Lung (tissue), 12 donors: ENCODE measurements around the gene NCOA6. TPM values are rescaled to one million over a fixed set of nuclear protein-coding genes. Genes with fewer than 3 reads are reported as not detected.
"Not testable (repeated sequence)": the region's sequence is repeated elsewhere in the genome, so short reads cannot be mapped to it uniquely, and the experiment has no call there.

Experiments
- ATAC-seq: fragments of 200-7000 bp; cut with Tn5 transposase; one replicate; pipeline ENCODE4 v1.9.1; 2020; ENCODE audit warnings: moderate number of reproducible peaks; ENCODE audit not compliant: insufficient read depth, low FRiP score
- DNase-seq, 3 donors: peaks; one replicate each; pipeline ENCODE4 v3.0.0-alpha.2; 2013 to 2017
- H3K27ac ChIP-seq, 2 donors: one replicate each; pipeline ENCODE4 v1.5.1; 2013; ENCODE audit warnings: mild to moderate bottlenecking in 2 of 2, moderate library complexity in 2 of 2, control low read depth in 1 of 2, inconsistent platforms in 1 of 2, low read depth in 1 of 2, low read length in 1 of 2
- H3K27me3 ChIP-seq, 3 donors: one replicate each; pipeline ENCODE4 v1.5.1; 2013; ENCODE audit warnings: low read length in 2 of 3; ENCODE audit not compliant: control insufficient read depth in 3 of 3, insufficient read depth in 3 of 3
- H3K36me3 ChIP-seq, 4 donors: one replicate each; pipeline ENCODE4 v1.5.1; 2013; ENCODE audit warnings: low read length in 4 of 4, mild to moderate bottlenecking in 1 of 4, moderate library complexity in 1 of 4; ENCODE audit not compliant: control insufficient read depth in 4 of 4, insufficient read depth in 4 of 4
- H3K4me1 ChIP-seq, 5 donors: one replicate each; pipeline ENCODE4 v1.5.1; 2013; ENCODE audit warnings: low read length in 5 of 5, mild to moderate bottlenecking in 2 of 5, moderate library complexity in 1 of 5; ENCODE audit not compliant: control insufficient read depth in 5 of 5, insufficient read depth in 5 of 5
- H3K4me3 ChIP-seq: one replicate; pipeline ENCODE4 v1.5.1; 2013; ENCODE audit warnings: mild to moderate bottlenecking, control low read depth, moderate library complexity
- H3K9ac ChIP-seq, 2 donors: one replicate each; pipeline ENCODE4 v1.5.1; 2013; ENCODE audit warnings: low read length in 2 of 2, control low read depth in 1 of 2; ENCODE audit not compliant: insufficient read depth in 1 of 2
- H3K9me3 ChIP-seq, 4 donors: one replicate each; pipeline ENCODE4 v1.5.1; 2013; ENCODE audit warnings: low read length in 3 of 4, mild to moderate bottlenecking in 1 of 4, moderate library complexity in 1 of 4; ENCODE audit not compliant: control insufficient read depth in 4 of 4, insufficient read depth in 3 of 4
- WGBS, 2 donors: extraction: QIAGEN DNeasy Blood & Tissue Kit; methylation state at CpG; one replicate each; pipeline ENCODE4 v1.1.7; 2013; 5-methylcytosine and 5-hydroxymethylcytosine counted together
- polyA plus RNA-seq, 2 donors: library from polyadenylated mRNA; stranded (reverse); fragments of 200-250 nt; gene quantifications; one replicate each; pipeline ENCODE4 v1.2.1, GENCODE V29; 2013
- total RNA-seq, 2 donors: library from RNA; depleted of rRNA in 1 of 2; stranded (reverse); fragments of >200 nt in 1 of 2; gene quantifications; one replicate each; pipeline ENCODE4 v1.2.1, GENCODE V29; 2014 to 2021
- TF ChIP-seq, protein P1 (sequence below): IDR thresholded peaks from 2 replicates; pipeline ENCODE4 v1.5.1; 2012; ENCODE audit warnings: mild to moderate bottlenecking; ENCODE audit errors: control extremely low read depth, extremely low read depth
- donor health status: control.
- donor health status: control.
- donor health status: Bipolar disorder and iron deficiency.
- donor health status: healthy.
- donor health status: DM: yes; HTN: yes; CAD: no.

NCOA6 gene
- total and polyA plus RNA-seq, 4 donors = 13.2 to 27.5 (median 21.8) TPM

DNA sequence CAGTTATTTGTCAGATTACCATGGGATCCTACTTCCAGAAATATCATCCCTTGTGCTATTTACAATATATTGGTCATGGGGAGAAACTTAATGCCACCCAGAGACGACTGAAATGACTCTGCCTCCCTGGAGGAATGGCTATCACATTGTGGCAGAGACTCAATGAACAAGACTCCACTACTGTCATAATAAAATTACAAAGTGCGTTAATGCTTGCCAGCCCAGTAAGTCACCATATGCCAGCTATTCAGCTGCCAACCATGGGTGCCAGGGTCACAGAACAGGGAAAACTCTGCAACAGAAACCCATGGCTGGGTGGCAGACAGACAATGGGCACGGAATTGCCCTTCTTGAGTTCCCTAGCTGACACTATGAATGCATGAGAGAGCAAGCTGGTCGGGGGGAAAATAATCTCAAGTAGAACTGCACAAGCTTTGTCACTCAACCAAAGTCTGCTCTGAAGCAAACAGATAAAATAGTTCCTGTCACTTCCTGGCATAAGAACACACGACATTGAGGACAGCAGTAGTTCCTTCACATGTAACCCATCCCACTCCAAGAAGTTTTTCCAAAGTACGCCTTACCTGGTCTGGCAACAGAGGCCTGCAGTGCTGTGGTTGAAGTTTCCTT lies 89.2 kb downstream of the NCOA6 start:
- 83 to 85% methylated on average over 6 of the region's 6 CpGs for WGBS, 2 donors
- Histone ChIP-seq H3K27ac (no peak overlapping the region), H3K4me3 (no peak overlapping the region), H3K9ac (no peak overlapping the region), H3K36me3 (peaks cover 10 to 26% (median 19%) of the 10 kb centered on the region in 4 donors), H3K9me3 (no peaks in the 10 kb centered on the region), H3K4me1 (peaks cover 0 to 12% (median 0%) of the 10 kb centered on the region in 5 donors), H3K27me3 (no peaks in the 10 kb centered on the region)
- DNase-seq (no peak), ATAC-seq (no peak)
- TF ChIP-seq, protein P1, sequence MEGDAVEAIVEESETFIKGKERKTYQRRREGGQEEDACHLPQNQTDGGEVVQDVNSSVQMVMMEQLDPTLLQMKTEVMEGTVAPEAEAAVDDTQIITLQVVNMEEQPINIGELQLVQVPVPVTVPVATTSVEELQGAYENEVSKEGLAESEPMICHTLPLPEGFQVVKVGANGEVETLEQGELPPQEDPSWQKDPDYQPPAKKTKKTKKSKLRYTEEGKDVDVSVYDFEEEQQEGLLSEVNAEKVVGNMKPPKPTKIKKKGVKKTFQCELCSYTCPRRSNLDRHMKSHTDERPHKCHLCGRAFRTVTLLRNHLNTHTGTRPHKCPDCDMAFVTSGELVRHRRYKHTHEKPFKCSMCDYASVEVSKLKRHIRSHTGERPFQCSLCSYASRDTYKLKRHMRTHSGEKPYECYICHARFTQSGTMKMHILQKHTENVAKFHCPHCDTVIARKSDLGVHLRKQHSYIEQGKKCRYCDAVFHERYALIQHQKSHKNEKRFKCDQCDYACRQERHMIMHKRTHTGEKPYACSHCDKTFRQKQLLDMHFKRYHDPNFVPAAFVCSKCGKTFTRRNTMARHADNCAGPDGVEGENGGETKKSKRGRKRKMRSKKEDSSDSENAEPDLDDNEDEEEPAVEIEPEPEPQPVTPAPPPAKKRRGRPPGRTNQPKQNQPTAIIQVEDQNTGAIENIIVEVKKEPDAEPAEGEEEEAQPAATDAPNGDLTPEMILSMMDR = no peak

DNA sequence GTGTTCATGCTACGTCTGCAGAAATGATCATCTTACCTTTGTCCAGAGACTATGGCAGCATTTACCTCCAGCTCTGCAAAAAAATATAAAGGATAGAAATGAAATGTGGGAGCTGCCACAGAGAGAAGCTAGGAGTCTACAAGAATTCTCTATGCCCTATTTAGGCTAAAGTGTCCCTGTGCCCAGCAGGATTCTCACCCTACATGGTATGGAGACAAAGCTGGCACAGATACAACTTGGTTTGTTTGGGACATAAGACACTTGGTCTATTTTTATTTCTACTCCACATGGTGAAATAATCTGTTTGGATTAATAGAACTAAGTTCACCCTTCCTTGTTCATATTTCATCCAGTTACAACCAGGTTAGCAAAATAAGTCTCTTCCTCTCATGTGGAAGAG lies 92.9 kb downstream of the NCOA6 start:
- ATAC-seq = no peak
- 93 to 96% methylated on average over 1 of the region's 1 CpG for WGBS, 2 donors
- H3K4me3 ChIP-seq = no peak overlapping the region
- no peaks in the 10 kb centered on the region for H3K9me3 ChIP-seq
- no peak overlapping the region for H3K27ac ChIP-seq
- no peaks in the 10 kb centered on the region for H3K27me3 ChIP-seq
- DNase-seq = no peak
- H3K36me3 ChIP-seq = peaks cover 3 to 33% (median 15%) of the 10 kb centered on the region in 4 donors
- peaks cover 0 to 12% (median 0%) of the 10 kb centered on the region in 5 donors for H3K4me1 ChIP-seq
- no peak overlapping the region for H3K9ac ChIP-seq
- TF ChIP-seq, protein P1 = no peak

DNA sequence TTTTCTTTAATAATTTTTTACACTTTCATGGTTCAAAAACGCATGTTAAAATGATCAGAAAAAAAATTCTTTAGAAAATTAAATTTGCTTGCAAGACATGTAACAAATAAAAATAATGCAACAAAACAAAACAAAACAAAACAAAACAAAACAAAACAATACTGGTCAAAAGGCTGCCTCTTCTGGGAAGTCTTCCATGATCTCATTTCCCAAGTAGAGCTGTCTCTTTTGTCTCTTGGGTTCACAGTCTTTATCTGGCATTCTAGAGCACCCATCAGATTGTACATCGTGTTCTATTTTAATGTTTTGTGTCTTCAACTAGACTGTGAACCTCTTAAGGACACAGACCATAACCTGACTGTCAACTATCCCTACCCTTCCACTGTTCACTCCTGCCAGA lies 96.0 kb downstream of the NCOA6 start:
- no peak overlapping the region for H3K27ac ChIP-seq
- H3K27me3 ChIP-seq = no peaks in the 10 kb centered on the region
- no peak for ATAC-seq
- 96 to 98% methylated on average over 2 of the region's 2 CpGs for WGBS, 2 donors
- H3K4me1 ChIP-seq = peaks cover 0 to 10% (median 0%) of the 10 kb centered on the region in 5 donors
- no peaks in the 10 kb centered on the region for H3K9me3 ChIP-seq
- no peak overlapping the region for H3K4me3 ChIP-seq
- H3K9ac ChIP-seq = no peak overlapping the region
- H3K36me3 ChIP-seq = peaks cover 16 to 44% (median 20%) of the 10 kb centered on the region in 4 donors
- TF ChIP-seq, protein P1 = no peak
- DNase-seq = no peak

DNA sequence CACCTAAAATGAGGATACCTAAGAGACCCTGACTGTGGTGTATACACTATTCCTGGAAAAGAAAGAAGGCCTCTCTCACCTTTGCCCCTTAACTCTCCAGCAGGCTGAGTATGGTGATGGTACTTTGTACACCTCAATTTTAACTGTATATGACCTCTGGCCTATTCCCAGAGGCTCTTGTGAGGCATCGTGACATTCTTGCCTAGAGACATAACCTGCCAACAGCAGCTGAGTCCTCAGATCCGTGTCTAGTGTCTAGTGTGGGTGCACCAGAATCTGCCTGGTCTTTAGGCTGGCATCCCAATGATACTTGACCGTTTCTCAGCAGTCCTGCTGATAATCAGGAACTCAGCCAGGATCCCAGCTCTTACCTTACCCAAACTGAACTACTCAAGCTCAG lies 101.3 kb downstream of the NCOA6 start:
- Histone ChIP-seq H3K4me3 (no peak overlapping the region), H3K36me3 (peaks cover 19 to 29% (median 22%) of the 10 kb centered on the region in 4 donors), H3K4me1 (peaks cover 0 to 5% (median 0%) of the 10 kb centered on the region in 5 donors), H3K9ac (no peak overlapping the region), H3K27me3 (no peaks in the 10 kb centered on the region), H3K9me3 (no peaks in the 10 kb centered on the region), H3K27ac (no peak overlapping the region)
- TF ChIP-seq, protein P1 = no peak
- DNase-seq (no peak), ATAC-seq (no peak)
- 86 to 96% methylated on average over 3 of the region's 3 CpGs for WGBS, 2 donors

DNA sequence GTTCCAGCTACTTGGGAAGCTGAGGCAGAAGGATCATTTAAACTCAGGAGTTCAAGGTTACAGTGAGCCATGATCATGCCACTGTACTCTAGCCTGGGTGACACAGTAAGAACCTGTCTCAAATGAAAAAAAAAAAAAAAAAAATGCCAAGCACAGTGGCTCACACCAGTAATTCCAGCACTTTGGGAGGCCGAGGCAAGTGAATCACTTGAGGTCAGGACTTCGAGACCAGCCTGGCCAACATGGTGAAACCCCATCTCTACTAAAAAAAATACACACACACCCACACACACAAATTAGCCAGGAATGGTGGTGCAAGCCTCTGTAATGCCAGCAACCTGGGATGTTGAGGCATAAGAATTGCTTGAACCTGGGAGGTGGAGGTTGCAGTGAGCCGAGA lies 102.9 kb downstream of the NCOA6 start:
- not testable (repeated sequence) for H3K9me3 ChIP-seq, H3K4me1 ChIP-seq, H3K4me3 ChIP-seq, H3K27me3 ChIP-seq, DNase-seq, ATAC-seq, H3K27ac ChIP-seq, H3K9ac ChIP-seq
- peaks cover 18 to 27% (median 21%) of the 10 kb centered on the region in 4 donors for H3K36me3 ChIP-seq
- 98% methylated on average over 3 of the region's 3 CpGs for WGBS, 2 donors
